ENCODE measurements around the gene CENPT.

Gene CENPT

GRCh38 chr16:67805718-67806427, 41.6 kb downstream of the CENPT start:
- no peak for DNase-seq

- DNase-seq, result no peak
Measured at GRCh38 chr16:67804853-67805542, 42.5 kb downstream of the CENPT start.

- peak; percentile 65 for DNase-seq
Measured at GRCh38 chr16:67803894-67804293, 43.6 kb downstream of the CENPT start.

GRCh38 chr16:67801883-67802282, 45.6 kb downstream of the CENPT start:
- DNase-seq, result no peak

- no peak for DNase-seq
Measured at GRCh38 chr16:67801241-67801640, 46.3 kb downstream of the CENPT start.

- peak; percentile 96 for DNase-seq
Measured at GRCh38 chr16:67800338-67800926, 47.1 kb downstream of the CENPT start.

DNA sequence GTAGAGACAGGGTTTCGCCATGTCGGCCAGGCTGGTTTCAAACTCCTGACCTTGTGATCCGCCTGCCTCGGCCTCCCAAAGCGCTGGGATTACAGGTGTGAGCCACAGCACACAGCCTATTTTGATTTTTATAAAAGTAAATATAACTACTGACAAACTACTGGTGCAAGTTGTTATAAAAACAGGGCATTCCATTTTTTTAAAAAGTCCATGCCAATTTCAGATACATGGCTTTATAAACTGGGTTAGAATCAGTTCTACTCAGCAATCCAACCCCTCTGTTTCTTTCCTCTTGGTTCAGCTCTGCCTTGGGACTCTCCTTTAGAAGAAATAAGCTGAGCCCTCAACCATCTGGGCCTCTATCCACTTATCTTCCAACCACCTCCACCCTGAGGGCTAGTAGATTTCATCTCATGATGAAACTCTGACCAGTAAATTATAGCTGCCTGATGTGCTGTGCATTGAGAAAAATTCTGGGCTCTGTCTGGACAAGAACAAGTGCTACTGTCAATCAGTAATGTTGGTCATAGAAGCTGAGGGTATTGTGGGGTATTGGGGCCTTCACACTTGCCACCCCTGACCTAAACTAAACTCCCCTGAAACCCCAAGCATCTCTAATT, 51.3 kb downstream of the CENPT start:
- DNase-seq, result peak; percentile 67

GRCh38 chr16:67790071-67790470, 57.4 kb downstream of the CENPT start:
- no peak for DNase-seq

- no peak for DNase-seq
Measured at GRCh38 chr16:67786491-67786890, 61.0 kb downstream of the CENPT start.

- no peak for DNase-seq
Measured at GRCh38 chr16:67783353-67783725, 64.2 kb downstream of the CENPT start.

GRCh38 chr16:67782567-67783352, 64.7 kb downstream of the CENPT start:
- DNase-seq, result no peak

DNA sequence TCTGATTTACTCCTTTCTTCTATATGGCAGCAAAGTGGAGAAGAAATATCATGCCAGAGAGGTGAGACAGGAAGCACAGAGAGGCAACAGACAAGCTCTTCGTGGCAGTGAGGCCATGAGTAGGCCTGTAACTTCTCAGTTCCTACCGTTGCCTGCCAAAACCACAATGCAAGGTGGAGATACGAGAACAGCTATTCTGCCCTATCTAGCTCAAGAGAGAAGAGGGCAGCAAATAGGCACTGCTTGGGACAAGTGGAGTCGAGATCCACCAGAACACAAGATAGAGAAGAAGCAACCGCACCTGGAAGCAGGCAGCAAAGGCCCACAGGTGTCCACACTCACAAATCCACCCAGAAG, 66.0 kb downstream of the CENPT start:
- peak; percentile 93 for DNase-seq

DNA sequence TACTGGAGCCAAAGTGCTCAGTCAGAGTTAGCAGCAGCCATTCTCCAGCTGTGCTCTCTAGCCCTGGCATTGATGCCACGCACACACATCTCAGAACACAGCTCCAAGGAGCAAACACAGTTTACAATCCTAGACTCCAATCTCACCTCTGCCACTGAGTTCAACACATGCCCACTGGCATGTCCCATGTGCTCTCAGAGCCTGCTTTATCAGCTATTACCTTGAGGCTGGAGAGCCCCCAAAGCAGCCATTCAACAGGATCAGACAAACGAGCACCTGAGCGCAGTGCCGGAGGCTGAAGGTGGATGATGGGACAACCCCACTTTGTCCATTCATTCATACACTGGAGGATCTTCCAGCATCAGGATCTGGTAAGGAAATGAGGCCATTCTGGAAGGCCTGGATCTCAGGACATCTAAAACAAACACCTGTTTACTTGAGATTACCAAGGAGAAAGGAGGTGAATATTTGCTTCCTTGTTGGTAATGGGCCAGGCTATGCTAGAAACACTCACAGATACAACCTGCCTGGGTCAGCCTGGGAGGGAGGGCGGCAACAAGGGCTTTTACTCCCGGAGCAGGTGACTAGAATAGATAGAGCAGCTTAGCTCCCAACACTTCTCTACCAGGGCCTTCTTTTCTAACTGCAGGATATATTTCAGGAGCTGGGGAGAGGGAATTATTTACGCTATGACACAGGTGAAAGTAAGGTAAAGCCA, 66.5 kb downstream of the CENPT start:
- peak; percentile 82 for DNase-seq

- DNase-seq, result no peak
Measured at GRCh38 chr16:67779256-67780014, 68.1 kb downstream of the CENPT start.
